ENCODE results near the gene GNAI2.
"Not testable (repeated sequence)": the region's sequence is repeated elsewhere in the genome, so short reads cannot be mapped to it uniquely, and the experiment has no call there.

GNAI2 gene

GRCh38 chr3:50210176-50210509, 25.9 kb upstream of the GNAI2 start:
- H2AFZ ChIP-seq (ENCODE audit: low read length) = no peak overlapping the region
- H3K4me3 ChIP-seq (ENCODE audit: low read length, poor library complexity, severe bottlenecking) = no peak overlapping the region
- H3K79me2 ChIP-seq (ENCODE audit: insufficient read depth, low read length) = no peaks in the 10 kb centered on the region
- H4K20me1 ChIP-seq (ENCODE audit: insufficient read depth, low read length, poor library complexity, severe bottlenecking) = no peaks in the 10 kb centered on the region
- H3K9ac ChIP-seq (ENCODE audit: low read depth, low read length, poor library complexity, severe bottlenecking) = no peak overlapping the region
- TF ChIP-seq EZH2phosphoT487 (IDR thresholded peaks at IDR 0.05; ENCODE audit: borderline replicate concordance) = no peak
- TF ChIP-seq CTCF (conservative IDR thresholded peaks at IDR 0.05; ENCODE audit: low read length) = no peak
- H3K4me2 ChIP-seq (ENCODE audit: low read depth, low read length, poor library complexity, severe bottlenecking) = no peak overlapping the region
- no peaks in the 10 kb centered on the region for H3K9me3 ChIP-seq (ENCODE audit: insufficient read depth, low read depth, low read length)
- no peaks in the 10 kb centered on the region for H3K36me3 ChIP-seq (ENCODE audit: insufficient read depth, low read length)
- no peaks in the 10 kb centered on the region for H3K9me2 ChIP-seq (replicated peaks; ENCODE audit: low read depth, low read length)
- H3K4me1 ChIP-seq (ENCODE audit: insufficient read depth, low read length, poor library complexity, severe bottlenecking) = no peaks in the 10 kb centered on the region
- no peaks in the 10 kb centered on the region for H3F3A ChIP-seq (ENCODE audit: low read depth)
- H3K27me3 ChIP-seq (ENCODE audit: insufficient read depth, low read length, poor library complexity, severe bottlenecking) = no peaks in the 10 kb centered on the region

- no peak overlapping the region for H3K9ac ChIP-seq (ENCODE audit: low read depth, low read length, poor library complexity, severe bottlenecking)
- TF ChIP-seq EZH2phosphoT487 (IDR thresholded peaks at IDR 0.05; ENCODE audit: borderline replicate concordance) (no peak), CTCF (conservative IDR thresholded peaks at IDR 0.05; ENCODE audit: low read length) (no peak)
- H3K4me1 ChIP-seq (ENCODE audit: insufficient read depth, low read length, poor library complexity, severe bottlenecking) = no peaks in the 10 kb centered on the region
- H3K4me2 ChIP-seq (ENCODE audit: low read depth, low read length, poor library complexity, severe bottlenecking) = no peak overlapping the region
- no peaks in the 10 kb centered on the region for H3K27me3 ChIP-seq (ENCODE audit: insufficient read depth, low read length, poor library complexity, severe bottlenecking)
- no peaks in the 10 kb centered on the region for H3K36me3 ChIP-seq (ENCODE audit: insufficient read depth, low read length)
- no peaks in the 10 kb centered on the region for H3K9me2 ChIP-seq (replicated peaks; ENCODE audit: low read depth, low read length)
- H3K9me3 ChIP-seq (ENCODE audit: insufficient read depth, low read depth, low read length) = no peaks in the 10 kb centered on the region
- H4K20me1 ChIP-seq (ENCODE audit: insufficient read depth, low read length, poor library complexity, severe bottlenecking) = no peaks in the 10 kb centered on the region
- H3K79me2 ChIP-seq (ENCODE audit: insufficient read depth, low read length) = no peaks in the 10 kb centered on the region
- no peak overlapping the region for H2AFZ ChIP-seq (ENCODE audit: low read length)
- H3F3A ChIP-seq (ENCODE audit: low read depth) = no peaks in the 10 kb centered on the region
- no peak overlapping the region for H3K4me3 ChIP-seq (ENCODE audit: low read length, poor library complexity, severe bottlenecking)
Observed at GRCh38 chr3:50210510-50211367, 25.3 kb upstream of the GNAI2 start.

GRCh38 chr3:50211368-50211717, 24.7 kb upstream of the GNAI2 start:
- not testable (repeated sequence) for H3K9me3 ChIP-seq (ENCODE audit: insufficient read depth, low read depth, low read length); H3K4me2 ChIP-seq (ENCODE audit: low read depth, low read length, poor library complexity, severe bottlenecking); H3K9ac ChIP-seq (ENCODE audit: low read depth, low read length, poor library complexity, severe bottlenecking); H3K27me3 ChIP-seq (ENCODE audit: insufficient read depth, low read length, poor library complexity, severe bottlenecking); H3K9me2 ChIP-seq (replicated peaks; ENCODE audit: low read depth, low read length); H3K36me3 ChIP-seq (ENCODE audit: insufficient read depth, low read length); H3K4me1 ChIP-seq (ENCODE audit: insufficient read depth, low read length, poor library complexity, severe bottlenecking); H4K20me1 ChIP-seq (ENCODE audit: insufficient read depth, low read length, poor library complexity, severe bottlenecking); H3K79me2 ChIP-seq (ENCODE audit: insufficient read depth, low read length); H3F3A ChIP-seq (ENCODE audit: low read depth); H3K4me3 ChIP-seq (ENCODE audit: low read length, poor library complexity, severe bottlenecking); H2AFZ ChIP-seq (ENCODE audit: low read length)

- no peak for TF ChIP-seq CTCF (conservative IDR thresholded peaks at IDR 0.05; ENCODE audit: low read length)
- no peak for TF ChIP-seq EZH2phosphoT487 (IDR thresholded peaks at IDR 0.05; ENCODE audit: borderline replicate concordance)
- Histone ChIP-seq H3K9me2 (replicated peaks; ENCODE audit: low read depth, low read length) (no peaks in the 10 kb centered on the region), H3K9me3 (ENCODE audit: insufficient read depth, low read depth, low read length) (no peaks in the 10 kb centered on the region), H3K27me3 (ENCODE audit: insufficient read depth, low read length, poor library complexity, severe bottlenecking) (no peaks in the 10 kb centered on the region), H4K20me1 (ENCODE audit: insufficient read depth, low read length, poor library complexity, severe bottlenecking) (no peaks in the 10 kb centered on the region), H3K4me1 (ENCODE audit: insufficient read depth, low read length, poor library complexity, severe bottlenecking) (no peaks in the 10 kb centered on the region), H3K36me3 (ENCODE audit: insufficient read depth, low read length) (no peaks in the 10 kb centered on the region), H3K4me3 (ENCODE audit: low read length, poor library complexity, severe bottlenecking) (no peak overlapping the region), H3K79me2 (ENCODE audit: insufficient read depth, low read length) (no peaks in the 10 kb centered on the region), H3F3A (ENCODE audit: low read depth) (no peaks in the 10 kb centered on the region), H3K9ac (ENCODE audit: low read depth, low read length, poor library complexity, severe bottlenecking) (no peak overlapping the region), H2AFZ (ENCODE audit: low read length) (no peak overlapping the region), H3K4me2 (ENCODE audit: low read depth, low read length, poor library complexity, severe bottlenecking) (no peak overlapping the region)
Observed at GRCh38 chr3:50211930-50212329, 24.1 kb upstream of the GNAI2 start.
